ENCODE results near the gene ATOH8.
A peak's percentile ranks its signal among the peaks of the same experiment; 100 is the strongest.
"Not testable (repeated sequence)": the region's sequence is repeated elsewhere in the genome, so short reads cannot be mapped to it uniquely, and the experiment has no call there.

ATOH8 gene

DNA sequence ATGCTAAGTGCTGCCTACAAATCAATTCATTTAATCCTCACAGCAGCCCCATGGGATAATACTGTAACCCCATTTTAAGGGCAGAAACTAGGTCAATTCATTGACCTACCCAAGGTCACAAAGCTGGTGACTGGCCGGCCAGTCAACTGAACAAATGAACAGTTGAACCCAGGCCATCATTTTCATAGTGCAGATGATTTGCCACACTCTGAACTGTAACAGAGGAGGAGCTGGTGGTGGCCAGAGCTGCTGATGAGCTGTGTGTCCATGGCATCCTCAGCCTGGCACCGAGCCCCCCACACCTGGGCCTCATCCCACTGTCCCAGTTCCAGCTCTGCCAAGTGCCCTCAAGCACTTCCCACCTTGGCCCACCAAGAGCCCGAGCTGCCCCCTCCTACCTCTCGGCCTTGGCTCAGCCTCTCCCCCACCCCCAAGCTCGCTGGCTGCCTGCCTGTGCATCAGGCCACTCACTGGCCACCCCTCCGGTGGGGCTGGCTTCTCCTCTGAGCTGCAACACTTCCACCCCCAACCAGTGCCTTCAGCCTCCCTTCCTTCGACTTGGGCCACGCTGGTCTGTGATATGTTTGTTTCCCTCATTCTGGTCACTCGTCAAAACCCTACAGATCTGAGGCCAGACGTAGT, 58.4 kb downstream of the ATOH8 start:
- no peaks in the 10 kb centered on the region for H3K36me3 ChIP-seq (ENCODE audit: control insufficient read depth, insufficient read depth, low read length)
- no peak overlapping the region for H3K27ac ChIP-seq (ENCODE audit: low read depth, low read length)
- no peak overlapping the region for H3K4me3 ChIP-seq (ENCODE audit: low read length)
- peaks cover 2% of the 10 kb centered on the region for H3K4me1 ChIP-seq (ENCODE audit: control insufficient read depth, insufficient read depth, low read length)
- no peaks in the 10 kb centered on the region for H3K27me3 ChIP-seq (ENCODE audit: control insufficient read depth, insufficient read depth, low read length)
- H3K9ac ChIP-seq (ENCODE audit: low read length): no peak overlapping the region

DNA sequence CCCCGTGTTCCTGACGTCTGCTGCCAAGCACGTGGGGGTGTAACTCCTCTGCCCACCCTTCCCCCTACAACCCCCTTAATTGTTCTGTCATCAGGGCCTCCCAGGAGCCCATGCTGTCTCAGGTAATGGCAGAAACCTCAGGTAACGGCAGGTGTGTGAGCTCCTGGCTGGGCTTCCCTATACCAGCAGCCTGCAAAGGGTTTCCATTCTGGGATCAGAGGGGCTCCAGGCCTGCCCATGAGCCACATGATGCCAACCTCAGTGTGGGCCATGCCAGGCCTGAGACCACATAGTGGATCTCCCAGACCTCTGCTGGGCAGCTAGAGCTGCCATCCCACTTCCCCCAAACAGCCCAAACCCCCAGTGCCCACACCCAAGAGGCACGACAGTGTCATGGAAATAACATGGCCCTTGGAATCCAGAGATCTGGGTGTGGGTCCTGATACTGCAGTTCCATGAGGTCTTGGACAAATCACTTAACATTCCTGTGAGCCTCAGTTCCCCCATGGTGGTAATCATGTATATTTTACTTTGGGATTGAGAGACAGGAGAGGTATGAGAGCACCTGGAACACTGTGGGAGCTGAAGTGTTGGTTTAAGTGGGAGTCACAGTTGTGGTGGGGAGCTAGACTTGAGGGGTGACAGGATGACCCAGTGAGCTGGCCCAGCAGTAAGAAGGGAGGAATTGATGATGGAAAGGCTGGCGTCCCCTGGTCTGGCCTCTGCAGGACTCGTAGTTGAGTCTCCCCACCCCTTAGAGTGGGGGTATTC, 59.6 kb downstream of the ATOH8 start:
- H3K9ac ChIP-seq (ENCODE audit: low read length): no peak overlapping the region
- no peak overlapping the region for H3K27ac ChIP-seq (ENCODE audit: low read depth, low read length)
- no peak overlapping the region for H3K4me3 ChIP-seq (ENCODE audit: low read length)
- no peaks in the 10 kb centered on the region for H3K27me3 ChIP-seq (ENCODE audit: control insufficient read depth, insufficient read depth, low read length)
- H3K36me3 ChIP-seq (ENCODE audit: control insufficient read depth, insufficient read depth, low read length): no peaks in the 10 kb centered on the region
- peaks cover 2% of the 10 kb centered on the region for H3K4me1 ChIP-seq (ENCODE audit: control insufficient read depth, insufficient read depth, low read length)

DNA sequence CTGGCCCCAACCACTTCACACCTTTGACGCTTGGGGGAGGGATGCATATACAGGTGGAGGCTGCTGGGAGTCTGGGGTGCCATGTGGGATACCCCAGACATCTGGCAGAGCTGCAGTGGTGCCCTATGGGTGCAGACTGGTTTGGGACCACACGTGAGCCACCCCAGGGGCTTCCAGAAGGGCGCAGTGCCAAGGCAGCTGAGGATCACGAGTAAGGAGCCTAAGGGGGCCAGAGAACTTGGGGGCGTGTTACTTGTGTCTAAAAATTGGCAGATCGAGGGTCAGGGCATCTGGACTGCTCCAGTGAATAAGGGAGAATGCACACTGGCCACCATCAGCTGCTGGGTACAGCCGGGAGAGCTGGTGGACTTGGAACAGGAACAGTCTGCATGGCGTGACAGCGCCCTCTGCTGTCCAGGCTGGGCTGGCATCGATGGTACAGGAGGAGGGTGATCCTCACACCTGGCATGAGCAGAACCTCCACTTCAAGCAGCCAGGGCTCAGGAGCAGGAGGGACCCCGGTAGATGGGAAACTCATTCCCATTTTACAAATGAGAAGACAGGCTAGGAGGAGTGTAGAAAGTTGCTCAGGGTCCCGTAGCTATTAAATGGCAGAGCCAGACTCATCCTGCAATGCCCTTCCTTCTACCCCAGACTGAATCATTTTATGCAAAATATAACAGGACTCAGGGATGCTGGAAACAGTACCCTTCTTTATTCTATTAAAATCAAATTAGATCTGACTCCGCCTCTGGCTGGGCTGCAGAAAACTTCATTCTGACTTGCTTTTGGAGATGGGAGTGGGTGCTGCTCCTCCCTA, 60.4 kb downstream of the ATOH8 start:
- no peak overlapping the region for H3K27ac ChIP-seq (ENCODE audit: low read depth, low read length)
- H3K27me3 ChIP-seq (ENCODE audit: control insufficient read depth, insufficient read depth, low read length): no peaks in the 10 kb centered on the region
- H3K36me3 ChIP-seq (ENCODE audit: control insufficient read depth, insufficient read depth, low read length): no peaks in the 10 kb centered on the region
- H3K4me3 ChIP-seq (ENCODE audit: low read length): no peak overlapping the region
- peaks cover 2% of the 10 kb centered on the region for H3K4me1 ChIP-seq (ENCODE audit: control insufficient read depth, insufficient read depth, low read length)
- no peak overlapping the region for H3K9ac ChIP-seq (ENCODE audit: low read length)

DNA sequence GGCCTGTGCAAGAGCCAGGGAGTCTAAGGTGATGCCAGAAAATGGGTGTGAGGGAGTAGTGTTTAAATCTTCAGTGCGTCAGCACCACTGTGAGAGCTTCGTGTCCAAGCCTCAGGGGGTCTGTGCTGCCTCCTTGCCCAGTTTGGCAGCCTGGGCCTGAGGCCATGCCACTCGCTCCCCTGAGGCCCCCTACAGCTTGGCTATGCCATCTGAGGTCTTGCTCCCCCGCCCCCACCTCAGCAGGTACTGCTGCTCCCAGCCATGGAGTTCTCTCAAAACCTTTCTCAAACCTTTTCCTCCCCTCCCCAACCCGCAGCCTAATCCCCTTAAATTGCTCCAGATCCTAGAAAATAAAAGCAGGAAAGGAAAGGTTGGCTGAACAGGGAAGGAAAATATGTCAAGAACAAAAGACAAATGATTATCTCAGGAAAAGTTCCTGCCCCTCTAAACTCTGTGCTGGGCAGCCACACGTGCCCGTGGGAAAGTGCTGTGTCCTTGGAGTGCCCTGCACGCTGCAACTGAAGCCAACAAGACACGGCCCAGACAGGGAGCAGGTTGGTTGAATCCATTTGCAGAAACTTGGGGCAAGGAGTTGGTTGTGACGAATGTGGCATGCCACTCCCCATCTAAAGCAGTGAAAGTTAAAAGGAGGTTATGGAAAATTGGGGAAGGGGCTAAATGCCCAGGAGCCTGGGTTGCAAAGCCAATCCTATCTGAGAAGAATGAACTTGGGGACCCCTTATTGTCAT, 61.2 kb downstream of the ATOH8 start:
- H3K27me3 ChIP-seq (ENCODE audit: control insufficient read depth, insufficient read depth, low read length): no peaks in the 10 kb centered on the region
- no peaks in the 10 kb centered on the region for H3K36me3 ChIP-seq (ENCODE audit: control insufficient read depth, insufficient read depth, low read length)
- H3K4me3 ChIP-seq (ENCODE audit: low read length): no peak overlapping the region
- H3K4me1 ChIP-seq (ENCODE audit: control insufficient read depth, insufficient read depth, low read length): peaks cover 2% of the 10 kb centered on the region
- no peak overlapping the region for H3K27ac ChIP-seq (ENCODE audit: low read depth, low read length)
- no peak overlapping the region for H3K9ac ChIP-seq (ENCODE audit: low read length)

DNA sequence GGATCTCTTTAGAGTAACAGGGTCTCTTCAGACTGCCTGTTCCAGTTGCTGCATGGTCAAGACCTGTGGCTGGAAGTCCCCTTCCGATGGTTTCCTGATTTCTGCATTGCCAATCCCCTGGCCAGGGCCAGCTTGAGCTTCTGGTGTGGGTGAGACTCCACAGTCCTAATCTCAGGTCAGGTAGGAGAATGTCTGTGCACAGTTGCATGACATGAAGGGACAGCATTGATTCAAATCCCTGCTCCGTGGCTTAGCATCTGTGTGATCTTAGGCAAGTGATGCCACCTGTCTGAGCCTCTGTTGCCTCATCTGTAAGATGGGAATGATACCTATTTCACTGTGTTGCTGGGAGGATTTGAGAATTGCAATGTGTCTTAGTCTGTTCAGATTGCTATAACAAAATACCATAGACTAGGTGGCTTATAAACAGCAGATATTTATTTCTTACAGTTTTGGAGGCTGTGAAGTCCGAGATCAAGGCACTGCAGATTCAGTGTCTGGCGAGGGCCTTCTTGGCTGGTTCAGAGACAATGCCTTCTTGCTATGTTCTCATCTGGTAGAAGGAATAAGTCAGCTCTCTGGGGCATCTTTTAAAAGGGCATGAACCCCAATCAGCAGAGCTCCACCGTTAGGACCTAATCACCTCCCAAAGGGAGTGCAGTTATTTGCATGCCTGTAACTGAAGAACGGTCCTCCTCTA, 66.2 kb downstream of the ATOH8 start:
- H3K4me3 ChIP-seq (ENCODE audit: low read length): no peak overlapping the region
- H3K36me3 ChIP-seq (ENCODE audit: control insufficient read depth, insufficient read depth, low read length): no peaks in the 10 kb centered on the region
- no peak overlapping the region for H3K9ac ChIP-seq (ENCODE audit: low read length)

DNA sequence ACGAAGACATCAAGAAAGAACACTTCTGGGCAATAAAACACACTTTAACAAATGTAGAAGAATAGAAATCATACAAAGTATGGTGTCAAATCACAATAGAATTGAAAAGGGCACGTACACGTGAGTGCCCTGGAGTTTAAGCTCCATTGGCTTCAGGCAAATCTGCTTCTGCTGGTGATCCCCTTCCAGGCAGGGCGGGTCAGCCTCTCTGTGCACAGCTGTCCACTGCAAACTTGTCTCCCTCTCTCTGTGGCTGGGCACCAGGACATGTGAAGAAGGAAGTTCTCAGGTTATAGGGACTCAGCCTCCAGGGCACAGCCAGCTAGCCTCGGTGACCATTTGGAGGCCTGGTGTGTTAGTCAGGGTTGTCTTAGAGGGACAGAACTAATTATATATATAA, 69.0 kb downstream of the ATOH8 start:
- Histone ChIP-seq H3K4me3 (ENCODE audit: low read length) (no peak overlapping the region), H3K4me1 (ENCODE audit: control insufficient read depth, insufficient read depth, low read length) (no peaks in the 10 kb centered on the region), H3K27ac (ENCODE audit: low read depth, low read length) (no peak overlapping the region), H3K9ac (ENCODE audit: low read length) (no peak overlapping the region), H3K36me3 (ENCODE audit: control insufficient read depth, insufficient read depth, low read length) (no peaks in the 10 kb centered on the region), H3K27me3 (ENCODE audit: control insufficient read depth, insufficient read depth, low read length) (no peaks in the 10 kb centered on the region)

More for the DNA sequence above, 66.2 kb downstream of the ATOH8 start:
- no peaks in the 10 kb centered on the region for H3K4me1 ChIP-seq (ENCODE audit: control insufficient read depth, insufficient read depth, low read length)
- H3K27ac ChIP-seq (ENCODE audit: low read depth, low read length): no peak overlapping the region
- no peaks in the 10 kb centered on the region for H3K27me3 ChIP-seq (ENCODE audit: control insufficient read depth, insufficient read depth, low read length)

DNA sequence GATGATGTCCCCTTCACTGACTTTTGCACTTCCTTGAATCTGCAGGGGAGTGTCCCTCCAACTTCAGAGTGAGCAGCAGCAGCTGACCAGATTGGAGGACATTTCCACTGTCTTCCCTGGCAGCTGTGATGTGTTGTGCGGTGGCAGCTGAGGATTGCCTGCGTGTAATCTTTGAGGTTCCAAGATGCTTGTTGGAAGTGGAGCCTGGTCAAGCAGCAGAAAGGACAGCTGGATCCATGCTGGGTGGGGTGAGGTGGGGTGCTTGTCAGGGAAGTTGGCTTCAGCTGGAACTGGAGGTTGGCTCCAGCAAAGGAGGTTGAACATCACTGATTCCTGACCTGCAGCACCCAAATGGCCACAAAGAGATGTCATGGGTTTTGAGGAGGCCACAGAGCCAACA, 70.2 kb downstream of the ATOH8 start:
- Histone ChIP-seq H3K9ac (ENCODE audit: low read length) (no peak overlapping the region), H3K27me3 (ENCODE audit: control insufficient read depth, insufficient read depth, low read length) (no peaks in the 10 kb centered on the region), H3K4me3 (ENCODE audit: low read length) (no peak overlapping the region), H3K4me1 (ENCODE audit: control insufficient read depth, insufficient read depth, low read length) (no peaks in the 10 kb centered on the region), H3K36me3 (ENCODE audit: control insufficient read depth, insufficient read depth, low read length) (no peaks in the 10 kb centered on the region), H3K27ac (ENCODE audit: low read depth, low read length) (no peak overlapping the region)

DNA sequence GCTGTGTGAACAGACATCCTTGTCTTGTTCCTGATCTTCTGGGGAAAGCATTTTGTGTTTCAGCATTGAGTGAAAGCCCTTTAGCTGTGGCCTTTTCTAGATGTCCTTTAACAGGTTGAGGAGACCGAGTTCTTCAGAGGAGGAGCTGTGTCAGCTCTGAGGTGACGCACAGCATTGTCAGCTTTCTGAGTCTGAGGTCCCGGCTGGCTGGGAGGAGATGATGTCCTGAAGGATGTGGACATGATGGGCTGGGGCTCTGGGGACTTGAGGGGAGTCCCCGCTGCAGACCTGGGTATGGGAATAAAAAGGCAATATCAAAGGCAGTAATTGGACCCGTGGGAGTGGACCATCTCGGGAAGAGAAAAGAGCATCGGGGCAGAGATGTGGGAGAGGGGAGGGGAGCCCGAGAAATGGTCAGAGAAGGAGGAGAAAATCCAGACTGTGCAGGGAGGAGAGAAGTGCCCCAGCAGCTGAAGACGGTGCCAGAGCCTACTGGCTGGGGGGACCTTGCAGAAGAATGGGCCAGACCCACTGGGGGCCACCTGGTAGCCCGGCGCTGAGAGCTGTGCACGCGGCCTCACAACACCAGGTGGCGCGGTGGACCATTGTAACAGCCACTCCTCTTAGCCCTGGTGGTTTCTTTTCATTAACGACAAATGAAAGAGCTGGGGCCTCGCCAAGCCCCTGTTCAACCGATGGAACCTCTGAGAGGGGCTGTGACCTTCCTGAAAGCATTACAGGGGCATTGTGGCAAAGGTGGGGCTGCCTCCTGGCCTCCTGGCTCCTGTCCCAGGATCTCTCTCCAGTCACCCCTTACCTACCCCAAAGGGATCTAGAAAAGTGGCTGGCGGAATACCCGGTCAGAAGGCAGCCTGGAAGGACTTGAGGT, 73.4 kb downstream of the ATOH8 start:
- Histone ChIP-seq H3K36me3 (ENCODE audit: control insufficient read depth, insufficient read depth, low read length) (no peaks in the 10 kb centered on the region), H3K27ac (ENCODE audit: low read depth, low read length) (no peak overlapping the region), H3K4me1 (ENCODE audit: control insufficient read depth, insufficient read depth, low read length) (no peaks in the 10 kb centered on the region), H3K27me3 (ENCODE audit: control insufficient read depth, insufficient read depth, low read length) (no peaks in the 10 kb centered on the region), H3K4me3 (ENCODE audit: low read length) (peak overlapping the region; percentile 55), H3K9ac (ENCODE audit: low read length) (no peak overlapping the region)

DNA sequence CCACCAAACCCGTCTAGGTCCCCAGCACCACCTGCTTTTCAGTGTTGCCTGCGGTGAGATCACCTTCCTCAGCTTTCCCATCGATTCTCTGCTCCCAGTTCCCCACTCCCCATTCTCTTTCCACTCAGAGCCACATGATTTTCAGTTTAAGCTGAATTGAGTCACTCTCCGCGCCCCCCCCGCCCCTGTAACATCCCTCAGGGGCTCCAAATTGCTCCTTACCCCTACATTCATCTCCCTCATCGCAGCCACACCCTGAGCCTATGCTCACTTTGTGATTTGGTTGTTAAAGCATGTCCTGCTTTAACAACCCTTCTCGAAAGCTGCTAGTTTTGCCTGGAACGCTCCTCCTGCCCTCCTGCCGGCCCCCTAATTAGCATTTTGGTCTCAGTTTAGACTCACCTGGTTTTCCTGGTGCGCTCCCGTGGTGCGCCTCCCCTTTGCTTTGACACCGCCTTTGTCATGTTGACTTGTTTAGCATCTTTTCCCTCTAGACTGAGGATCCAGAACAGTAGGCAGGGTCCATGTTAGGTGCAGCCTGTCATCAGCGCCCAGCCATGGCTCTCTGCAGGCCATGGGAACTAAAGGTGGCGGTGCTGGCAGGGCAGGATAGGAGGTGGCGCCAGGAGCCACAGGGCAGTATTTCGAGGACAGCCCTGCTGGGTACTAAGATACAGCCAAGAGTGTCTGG, 74.2 kb downstream of the ATOH8 start:
- Histone ChIP-seq H3K4me3 (ENCODE audit: low read length) (peak overlapping the region; percentile 55), H3K36me3 (ENCODE audit: control insufficient read depth, insufficient read depth, low read length) (no peaks in the 10 kb centered on the region), H3K4me1 (ENCODE audit: control insufficient read depth, insufficient read depth, low read length) (no peaks in the 10 kb centered on the region), H3K27me3 (ENCODE audit: control insufficient read depth, insufficient read depth, low read length) (no peaks in the 10 kb centered on the region), H3K9ac (ENCODE audit: low read length) (no peak overlapping the region), H3K27ac (ENCODE audit: low read depth, low read length) (no peak overlapping the region)

DNA sequence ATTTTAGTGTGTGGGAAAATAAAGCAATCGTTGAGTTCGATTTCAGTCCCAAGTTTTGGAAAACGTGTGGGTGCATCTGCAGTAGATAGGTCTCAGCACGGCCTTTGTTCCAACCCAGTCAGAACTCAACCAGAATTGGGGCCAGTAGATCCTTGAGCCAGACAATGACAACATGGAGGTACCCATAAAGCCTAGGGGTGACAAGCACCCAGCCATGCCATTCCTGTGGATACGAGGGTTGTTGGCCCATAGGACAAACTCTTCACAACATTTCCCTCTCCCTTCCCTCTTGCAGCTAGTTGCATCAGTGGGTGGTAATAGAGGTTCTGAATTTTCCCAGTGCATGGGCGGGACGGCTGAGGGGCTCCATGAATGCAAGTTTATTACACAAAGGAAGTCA, 74.9 kb downstream of the ATOH8 start:
- H3K27ac ChIP-seq (ENCODE audit: low read depth, low read length): no peak overlapping the region
- no peaks in the 10 kb centered on the region for H3K36me3 ChIP-seq (ENCODE audit: control insufficient read depth, insufficient read depth, low read length)
- no peaks in the 10 kb centered on the region for H3K27me3 ChIP-seq (ENCODE audit: control insufficient read depth, insufficient read depth, low read length)
- no peak overlapping the region for H3K4me3 ChIP-seq (ENCODE audit: low read length)
- no peaks in the 10 kb centered on the region for H3K4me1 ChIP-seq (ENCODE audit: control insufficient read depth, insufficient read depth, low read length)
- no peak overlapping the region for H3K9ac ChIP-seq (ENCODE audit: low read length)

DNA sequence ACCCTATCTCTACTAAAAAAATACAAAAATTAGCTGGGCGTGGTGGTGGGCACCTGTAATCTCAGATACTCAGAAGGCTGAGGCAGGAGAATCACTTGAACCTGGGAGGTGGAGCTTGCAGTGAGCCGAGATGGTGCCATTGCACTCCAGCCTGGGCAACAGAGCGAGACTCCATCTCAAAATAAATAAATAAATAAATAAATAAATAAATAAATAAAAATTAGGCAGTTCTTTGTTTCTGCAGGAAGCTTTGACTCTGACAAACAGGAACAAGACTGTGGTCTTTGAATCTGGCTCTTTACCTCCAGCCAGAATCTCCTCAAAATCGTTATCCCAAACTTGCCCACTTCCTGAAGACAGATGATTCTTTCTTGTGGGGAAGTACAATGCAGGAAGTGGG, 75.6 kb downstream of the ATOH8 start:
- H3K36me3 ChIP-seq (ENCODE audit: control insufficient read depth, insufficient read depth, low read length); H3K4me3 ChIP-seq (ENCODE audit: low read length); H3K27ac ChIP-seq (ENCODE audit: low read depth, low read length); H3K9ac ChIP-seq (ENCODE audit: low read length); H3K4me1 ChIP-seq (ENCODE audit: control insufficient read depth, insufficient read depth, low read length); H3K27me3 ChIP-seq (ENCODE audit: control insufficient read depth, insufficient read depth, low read length): not testable (repeated sequence)

All from rectal smooth muscle tissue (tissue), 1 donor.